GM21576 (cell line): ENCODE measurements around the gene GATD1.

Source experiments
- ATAC-seq: cut with Tn5 transposase; IDR thresholded peaks from one replicate; pipeline ENCODE4 v1.9.1; 2021; ENCODE audit warnings: mild to moderate bottlenecking, moderate library complexity; ENCODE audit not compliant: unreplicated experiment

GATD1 gene

DNA sequence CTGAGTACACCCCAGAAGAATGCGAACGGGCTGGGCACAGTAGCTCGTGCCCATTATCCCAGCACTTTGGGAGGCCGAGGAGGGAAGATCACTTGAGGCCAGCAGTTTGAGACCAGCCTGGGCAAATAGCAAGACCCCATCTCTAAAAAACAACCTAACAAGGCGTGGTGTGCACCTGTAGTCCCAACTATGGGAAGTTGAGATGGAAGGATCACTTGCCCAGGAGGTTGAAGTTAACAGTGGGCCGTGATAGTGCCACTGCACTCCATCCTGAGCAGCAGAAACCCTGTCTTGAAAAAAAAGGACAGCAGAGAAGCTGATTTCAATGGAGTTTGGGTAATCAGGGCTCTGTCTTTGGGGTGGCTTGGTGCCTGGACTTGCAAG, 35.8 kb upstream of the GATD1 start:
- ATAC-seq, result no peak

DNA sequence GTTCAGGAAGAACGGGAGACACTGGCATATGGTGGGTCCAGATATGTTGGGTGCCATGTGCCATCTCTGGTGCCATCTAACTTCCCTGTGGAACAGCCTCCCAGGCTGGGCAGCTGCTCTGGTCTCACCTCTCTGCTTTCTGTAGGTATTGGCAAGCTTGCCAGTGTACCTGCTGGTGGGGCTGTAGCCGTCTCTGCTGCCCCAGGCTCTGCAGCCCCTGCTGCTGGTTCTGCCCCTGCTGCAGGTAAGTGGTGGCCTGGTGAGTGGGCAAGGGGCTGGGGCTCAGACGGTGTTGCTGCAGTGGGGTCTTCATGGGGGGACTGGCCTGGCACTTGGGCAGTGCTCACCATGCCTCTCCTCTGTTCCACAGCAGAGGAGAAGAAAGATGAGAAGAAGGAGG, 35.1 kb upstream of the GATD1 start:
- ATAC-seq, result no peak

DNA sequence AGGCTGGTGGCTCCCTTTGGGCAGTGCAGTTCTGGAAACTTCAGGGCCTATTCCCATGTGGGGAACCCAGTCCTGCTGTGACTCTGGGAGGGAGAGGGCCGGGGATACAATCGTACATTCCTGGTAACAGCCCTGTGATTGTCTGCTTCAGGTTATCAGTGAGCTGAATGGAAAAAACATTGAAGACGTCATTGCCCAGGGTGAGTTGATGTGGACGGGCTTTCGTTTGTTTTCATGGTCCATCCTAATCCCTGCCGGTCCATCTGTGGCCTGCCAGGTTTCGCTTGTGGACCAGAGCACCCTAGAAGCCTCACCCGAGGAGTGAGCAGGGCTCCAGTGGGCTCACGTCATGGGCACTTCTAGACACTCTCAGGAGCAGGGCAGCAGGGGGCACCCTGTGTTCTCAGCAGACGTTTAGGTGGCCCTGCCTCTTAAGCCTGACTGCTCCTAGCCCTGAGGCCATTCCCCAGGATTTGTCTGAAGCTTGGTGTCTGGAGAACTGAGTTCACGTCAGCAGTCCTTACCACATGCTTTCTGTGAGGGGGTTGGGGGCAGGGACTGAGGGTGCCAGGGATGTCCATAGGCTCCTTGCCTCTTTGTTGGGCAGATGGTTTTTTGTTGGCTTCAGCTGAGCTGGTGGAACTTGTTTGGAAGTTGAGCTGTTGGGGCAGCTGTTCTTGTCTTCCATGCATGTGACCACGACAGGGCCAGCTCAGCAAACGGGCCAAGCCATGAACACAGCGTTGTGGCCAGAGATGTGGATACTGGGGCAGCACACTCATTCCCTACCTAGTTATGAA, 34.4 kb upstream of the GATD1 start:
- ATAC-seq, result no peak

DNA sequence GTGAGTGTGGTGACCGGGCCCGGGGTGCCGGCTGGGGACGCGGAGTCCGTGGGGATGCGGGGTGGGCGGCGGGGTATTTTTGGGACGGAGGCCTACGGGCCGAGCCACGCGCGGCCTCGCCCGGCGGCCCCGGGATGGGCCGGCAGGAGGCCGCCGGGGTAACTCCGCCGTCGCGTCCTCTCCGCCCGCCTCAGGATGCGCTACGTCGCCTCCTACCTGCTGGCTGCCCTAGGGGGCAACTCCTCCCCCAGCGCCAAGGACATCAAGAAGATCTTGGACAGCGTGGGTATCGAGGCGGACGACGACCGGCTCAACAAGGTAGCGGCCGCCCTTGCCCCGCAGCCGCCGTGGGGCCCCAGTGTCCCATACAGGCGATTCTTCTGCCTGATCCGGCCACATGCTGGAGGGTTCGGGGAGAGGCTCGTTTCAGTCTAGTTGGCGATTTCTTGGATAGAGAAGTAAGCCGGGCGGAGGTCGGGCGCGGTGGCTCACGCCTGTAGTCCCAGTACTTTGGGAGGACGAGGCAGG, 32.8 kb upstream of the GATD1 start:
- no peak for ATAC-seq

DNA sequence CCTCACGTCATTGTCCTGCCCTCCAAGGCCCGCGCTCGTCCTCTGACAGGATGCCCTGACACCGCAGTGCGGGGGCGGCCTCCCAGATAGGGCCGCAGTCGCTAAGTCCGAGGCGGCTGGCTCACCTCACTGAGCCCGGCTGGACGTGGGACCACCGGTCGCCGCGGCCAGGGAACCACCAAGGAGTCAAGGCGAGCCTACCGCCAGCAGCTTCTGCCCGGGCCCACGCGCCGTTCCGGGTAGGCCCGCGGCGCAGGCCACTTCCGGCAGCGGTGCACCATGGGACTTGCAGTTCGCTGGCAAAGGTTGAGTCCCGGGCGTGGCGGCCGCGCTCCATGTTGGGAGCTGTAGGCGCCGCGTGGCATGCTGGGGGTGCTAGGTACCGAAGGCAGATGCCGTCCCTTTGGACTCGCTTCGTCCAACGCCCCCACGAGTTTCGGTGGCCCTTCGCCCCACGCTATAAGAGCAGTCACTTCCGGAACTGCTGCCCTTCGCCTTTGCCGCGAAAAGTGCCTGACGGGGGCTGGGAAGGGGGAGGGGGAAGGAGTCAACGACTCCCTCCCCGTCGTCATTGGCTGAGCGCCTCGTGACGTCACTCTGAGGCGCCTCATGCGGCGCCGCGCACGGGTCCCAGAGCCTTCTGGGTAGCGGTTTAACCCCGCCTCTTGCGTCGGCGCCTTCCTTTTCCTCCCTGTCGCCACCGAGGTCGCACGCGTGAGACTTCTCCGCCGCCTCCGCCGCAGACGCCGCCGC, 32.2 kb upstream of the GATD1 start, which contains the start of gene RPLP2:
Gene RPLP2 (plus strand): TSS at position 681 of the 753 bp plus-strand sequence. CDS start 268 bp downstream, outside the sequence.
- ATAC-seq, result peak; percentile 70

DNA sequence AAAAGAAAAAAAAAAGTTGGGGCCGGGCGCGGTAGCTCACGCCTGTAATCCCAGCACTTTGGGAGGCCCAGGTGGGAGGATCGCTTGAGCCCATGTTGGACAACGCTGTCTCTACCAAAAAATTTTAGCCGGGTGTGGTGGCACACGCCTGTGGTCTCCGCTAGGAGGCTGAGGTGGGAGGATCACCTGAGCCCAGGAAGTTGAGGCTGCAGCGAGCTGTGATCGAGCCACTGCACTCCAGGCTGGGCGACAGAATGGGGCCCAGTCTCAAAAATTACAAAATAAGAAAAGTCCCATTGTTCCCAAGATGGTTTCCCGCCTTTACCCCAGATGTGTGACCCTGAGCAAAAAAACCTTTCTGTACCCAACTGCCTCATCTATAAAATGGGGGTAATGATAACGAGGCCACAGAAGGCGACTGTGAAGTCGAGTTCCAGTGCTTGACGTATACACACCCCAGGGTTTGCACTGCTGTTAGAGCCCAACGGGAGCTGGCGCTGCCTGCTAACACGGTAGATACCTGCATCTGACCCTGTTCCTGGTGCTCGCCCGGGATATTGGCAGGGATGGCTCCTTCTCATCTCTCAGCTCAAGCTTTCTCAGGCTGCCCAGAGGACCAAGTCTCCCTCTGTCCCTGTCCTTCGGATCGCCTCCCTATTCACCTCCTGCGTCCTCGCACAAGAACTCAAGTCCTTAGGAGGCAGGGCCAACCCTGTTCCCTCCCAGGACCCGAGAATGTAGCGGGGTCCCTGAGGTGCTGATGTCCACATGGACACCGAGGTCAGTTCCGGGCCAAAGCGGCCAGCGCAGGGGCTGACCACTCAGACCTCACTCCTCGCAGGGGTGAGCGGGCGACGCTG, 31.4 kb upstream of the GATD1 start:
- no peak for ATAC-seq

DNA sequence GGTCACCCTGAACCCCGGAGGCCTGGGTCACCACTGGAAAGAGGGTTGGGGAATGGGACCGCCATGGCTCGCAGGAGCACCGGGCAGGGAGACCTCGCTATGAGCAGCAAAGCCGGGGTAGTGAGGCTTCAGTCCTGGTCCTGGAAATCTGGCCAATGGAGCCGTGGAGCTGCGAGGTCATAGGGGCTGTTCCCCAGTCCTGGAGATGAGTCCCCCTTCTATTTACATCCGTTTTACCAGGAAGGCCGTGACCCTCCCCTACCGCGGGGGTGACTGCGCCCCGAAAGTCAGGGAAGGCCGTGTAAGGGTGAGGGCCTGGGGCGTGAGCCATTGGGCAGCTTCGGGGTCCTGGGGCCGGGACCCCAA, 27.3 kb upstream of the GATD1 start:
- ATAC-seq, result no peak

DNA sequence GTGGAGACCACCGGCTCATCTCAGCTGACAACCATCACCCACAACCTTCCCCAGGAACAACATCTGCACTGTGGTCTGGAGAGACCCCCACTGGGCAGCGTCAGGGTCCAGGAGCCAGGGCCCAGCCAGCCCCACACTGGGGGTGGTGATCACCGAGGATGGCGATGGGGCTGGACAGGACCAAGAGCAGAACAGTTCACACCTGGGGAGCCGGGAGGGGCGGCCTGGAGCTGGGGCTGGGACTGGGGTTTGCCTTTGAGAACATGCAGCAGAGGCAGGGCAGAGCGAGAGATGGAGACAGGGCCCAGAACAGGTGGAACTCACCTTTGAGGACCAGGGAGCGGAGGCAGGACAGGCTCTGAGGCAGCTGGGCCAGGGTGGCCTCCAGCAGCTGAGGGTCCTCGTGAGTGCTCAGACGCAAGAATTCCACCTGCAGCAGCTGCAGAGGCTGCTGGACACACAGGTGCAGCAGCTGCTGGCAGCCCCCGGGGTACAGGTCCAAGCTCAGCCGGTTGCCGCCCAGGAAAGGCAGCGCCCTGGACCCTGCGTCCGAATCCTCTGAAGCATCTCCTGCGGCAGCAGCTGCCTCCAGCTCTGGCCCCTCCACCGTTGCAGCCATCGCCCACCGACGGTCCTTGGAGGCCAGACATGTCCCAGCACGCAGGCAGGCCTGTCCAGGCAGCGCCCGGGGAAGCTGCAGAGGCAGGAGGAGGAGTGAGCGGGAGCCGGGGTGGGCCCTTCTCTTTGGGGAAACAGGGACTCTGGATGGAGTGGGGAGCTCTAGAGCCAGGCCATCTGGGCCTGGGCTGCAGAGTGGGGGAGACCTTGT, 26.7 kb upstream of the GATD1 start:
- no peak for ATAC-seq

DNA sequence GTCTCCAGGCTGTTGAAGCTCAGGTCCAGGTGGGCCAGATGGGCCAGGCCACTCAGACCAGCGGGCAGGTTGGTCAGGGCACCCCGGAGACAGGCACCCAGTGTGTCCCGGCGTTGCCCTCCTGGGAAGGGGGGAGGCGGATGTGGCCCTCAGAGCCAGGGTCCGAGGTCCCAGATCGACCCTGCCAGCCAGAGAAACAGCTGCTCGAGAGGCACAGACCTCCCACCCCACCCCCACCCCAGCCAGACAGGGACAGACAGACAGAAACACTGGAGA, 26.1 kb upstream of the GATD1 start:
- no peak for ATAC-seq

DNA sequence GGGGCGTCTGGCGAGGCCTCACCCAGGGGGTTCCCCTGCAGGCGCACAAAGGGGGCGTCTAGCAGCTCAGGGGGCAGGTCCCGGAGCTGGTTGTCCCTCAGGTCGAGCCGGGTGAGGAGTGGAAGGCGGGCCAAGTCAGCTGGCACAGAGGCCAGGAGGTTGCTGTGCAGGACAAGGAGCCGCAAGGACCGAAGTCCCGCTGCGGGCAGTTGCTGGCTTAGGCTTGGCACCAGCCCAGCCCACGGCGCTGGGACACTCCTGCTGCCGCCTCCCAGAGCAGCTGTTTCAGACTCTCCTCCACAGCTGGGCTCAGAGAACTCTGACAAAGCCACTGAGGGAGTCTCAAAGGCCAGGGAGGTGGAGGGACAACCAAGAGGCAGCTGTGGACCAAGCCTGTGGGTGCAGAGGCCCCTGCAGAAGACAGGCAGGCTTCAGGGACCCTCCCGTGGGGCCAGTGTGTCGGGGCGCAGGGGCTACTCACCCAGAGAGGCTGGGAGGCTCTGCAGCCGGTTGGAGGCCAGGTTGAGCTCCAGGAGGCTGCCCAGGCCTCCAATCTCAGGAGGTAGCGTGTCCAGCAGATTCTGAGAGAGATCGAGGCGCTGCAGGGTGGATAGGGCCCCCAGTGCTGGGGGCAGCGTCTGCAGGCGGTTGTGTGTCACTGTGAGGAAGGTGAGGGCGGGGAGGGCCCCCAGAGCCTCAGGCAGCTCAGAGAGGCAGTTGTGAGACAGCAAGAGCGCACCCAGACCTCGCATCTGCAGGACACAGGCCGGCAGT, 25.6 kb upstream of the GATD1 start:
- ATAC-seq, result no peak

DNA sequence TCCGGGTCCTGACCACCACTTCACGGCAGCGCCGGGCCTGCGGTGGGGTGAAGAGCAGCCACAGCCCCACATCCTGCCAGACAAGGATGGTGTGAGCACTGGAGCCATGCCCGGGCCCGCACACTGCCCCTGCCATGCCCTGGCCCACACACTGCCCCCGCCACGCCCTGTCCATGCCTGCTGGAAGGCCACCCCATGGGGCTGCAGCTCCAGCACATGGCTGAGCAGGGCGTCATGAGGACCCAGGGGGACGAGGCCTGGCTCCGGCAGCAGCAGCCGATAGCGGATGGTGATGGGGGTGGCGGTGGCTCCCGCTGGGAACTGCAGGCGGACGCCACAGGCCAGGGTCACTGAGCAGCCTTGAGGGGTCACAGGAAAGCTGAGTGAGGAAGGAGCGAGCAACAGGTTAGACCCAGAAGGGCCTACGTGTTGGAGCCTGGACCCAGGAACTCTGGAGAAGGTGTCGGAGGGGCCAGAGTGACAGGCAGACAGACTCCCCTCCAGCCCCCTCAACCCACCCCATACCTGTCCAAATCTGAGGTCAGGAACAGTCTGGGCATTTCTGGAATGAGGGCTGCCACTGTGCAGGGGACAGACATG, 24.8 kb upstream of the GATD1 start:
- ATAC-seq, result no peak

DNA sequence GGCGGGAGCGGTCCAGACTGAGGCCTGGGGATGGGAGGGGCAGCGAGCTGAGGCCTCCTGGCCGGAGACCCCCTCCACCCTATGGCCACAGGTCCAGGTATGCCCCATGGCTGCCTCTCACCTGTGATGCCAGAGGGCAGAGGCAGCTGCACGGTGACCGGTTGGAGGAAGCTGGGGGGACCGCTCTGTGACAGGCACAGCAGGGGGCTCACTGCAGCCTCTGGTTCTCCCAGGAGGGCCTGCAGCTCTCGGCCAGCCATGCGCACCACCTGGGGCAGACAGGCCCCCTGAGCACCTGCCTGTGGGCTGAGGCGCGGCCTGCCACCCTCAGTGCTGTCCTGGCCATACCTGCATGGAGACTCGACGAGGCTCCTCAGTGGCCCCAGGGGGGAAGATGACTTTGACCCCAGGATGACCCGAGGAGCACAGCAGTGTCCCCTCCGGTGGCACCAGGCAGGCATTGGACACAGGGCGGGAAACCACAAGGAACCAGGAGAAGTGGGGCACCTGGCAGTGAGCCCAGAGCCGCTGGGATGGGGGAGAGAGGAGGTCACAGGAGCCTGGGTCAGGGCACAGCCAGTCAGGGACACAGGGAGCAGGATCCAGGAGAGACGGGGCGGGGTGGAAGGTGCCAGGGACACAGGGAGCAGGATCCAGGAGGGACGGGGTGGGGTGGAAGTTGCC, 24.0 kb upstream of the GATD1 start:
- no peak for ATAC-seq

DNA sequence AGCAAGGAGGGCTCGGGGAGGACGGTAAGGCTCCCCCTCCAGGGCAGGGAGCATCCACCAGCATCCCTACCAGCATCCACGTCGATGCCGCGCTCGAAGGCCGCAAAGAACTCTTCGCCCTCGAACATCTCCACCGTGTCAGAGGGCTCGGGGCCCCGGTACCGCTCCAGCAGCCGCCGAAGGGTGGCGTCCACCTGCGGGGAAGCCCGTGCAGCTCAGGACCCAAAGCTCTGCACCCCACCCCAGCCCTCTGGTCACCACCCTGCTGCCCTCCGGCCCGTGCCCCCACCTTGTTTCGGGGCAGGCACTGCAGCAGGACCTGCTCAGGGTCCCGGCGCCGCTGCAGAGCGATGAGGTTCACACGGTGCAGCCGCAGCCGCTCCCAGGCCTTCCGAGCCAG, 23.2 kb upstream of the GATD1 start:
- no peak for ATAC-seq

DNA sequence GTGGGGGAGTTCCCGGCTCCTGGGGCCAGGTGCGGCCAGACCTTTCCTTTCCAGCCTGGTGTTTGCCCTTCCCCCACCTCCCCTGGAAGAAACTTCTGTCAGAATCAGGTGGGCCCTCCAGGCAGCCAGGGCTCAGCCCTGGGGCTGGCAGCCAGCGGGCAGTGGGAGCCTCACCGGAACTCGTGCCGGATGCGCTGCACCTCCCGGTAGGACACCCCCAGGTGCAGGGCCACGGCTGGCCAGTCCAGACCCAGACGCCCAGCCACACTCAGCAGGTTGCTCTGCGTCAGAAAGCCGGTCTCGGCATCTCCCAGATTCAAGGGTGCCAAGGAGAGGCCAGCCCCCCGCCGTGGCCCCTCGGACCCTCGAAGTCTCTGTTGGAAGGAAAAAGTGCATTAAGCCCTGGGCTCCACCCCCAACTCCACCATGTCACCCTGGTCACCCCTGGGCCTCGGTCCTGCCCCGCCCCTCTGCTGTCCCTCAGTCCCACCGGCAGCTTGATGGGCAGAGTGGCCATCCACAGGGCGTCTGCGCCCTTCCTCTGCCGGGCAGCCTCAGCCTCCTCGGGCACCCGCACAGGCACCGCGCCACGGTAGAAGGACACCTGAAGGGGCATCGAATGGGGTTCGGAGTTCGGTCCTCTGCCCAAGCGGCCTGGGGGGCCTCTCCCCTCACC, 22.5 kb upstream of the GATD1 start:
- ATAC-seq, result no peak

DNA sequence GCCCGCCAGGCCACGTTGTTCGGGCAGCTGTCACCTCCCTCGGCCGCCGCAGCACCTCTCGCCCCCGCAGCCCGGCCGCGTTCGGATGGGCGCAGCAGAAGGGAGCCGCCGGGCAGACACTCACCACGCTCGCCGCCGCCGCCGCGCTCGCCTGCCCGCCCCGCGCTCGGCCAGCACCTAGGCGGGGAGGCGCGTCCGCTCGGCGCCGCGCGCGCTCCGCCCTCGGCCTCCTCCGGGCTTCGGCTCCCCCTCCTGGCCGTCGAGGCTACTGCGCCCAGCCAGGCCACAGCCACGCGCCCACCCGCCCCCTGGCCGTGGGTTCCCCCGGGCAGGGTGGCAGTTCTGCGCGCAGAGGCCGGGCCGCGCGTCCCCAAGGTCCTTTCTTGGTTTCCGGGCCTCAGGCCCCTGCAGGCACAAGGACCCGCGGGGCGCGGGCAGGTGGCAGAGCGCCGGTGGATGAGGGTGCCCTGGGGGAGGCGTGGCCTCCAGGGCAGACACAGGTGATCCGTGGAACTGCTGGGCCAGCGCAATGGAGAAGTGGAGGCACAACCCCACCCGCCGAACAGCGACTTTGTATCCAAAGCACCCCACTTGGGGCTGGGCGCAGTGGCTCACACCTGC, 20.9 kb upstream of the GATD1 start, which contains the start of gene SLC25A22:
Gene SLC25A22 (minus strand): TSS at position 189 of the 621 bp plus-strand sequence. CDS start 3,275 bp downstream, outside the sequence.
- peak; percentile 50 for ATAC-seq

DNA sequence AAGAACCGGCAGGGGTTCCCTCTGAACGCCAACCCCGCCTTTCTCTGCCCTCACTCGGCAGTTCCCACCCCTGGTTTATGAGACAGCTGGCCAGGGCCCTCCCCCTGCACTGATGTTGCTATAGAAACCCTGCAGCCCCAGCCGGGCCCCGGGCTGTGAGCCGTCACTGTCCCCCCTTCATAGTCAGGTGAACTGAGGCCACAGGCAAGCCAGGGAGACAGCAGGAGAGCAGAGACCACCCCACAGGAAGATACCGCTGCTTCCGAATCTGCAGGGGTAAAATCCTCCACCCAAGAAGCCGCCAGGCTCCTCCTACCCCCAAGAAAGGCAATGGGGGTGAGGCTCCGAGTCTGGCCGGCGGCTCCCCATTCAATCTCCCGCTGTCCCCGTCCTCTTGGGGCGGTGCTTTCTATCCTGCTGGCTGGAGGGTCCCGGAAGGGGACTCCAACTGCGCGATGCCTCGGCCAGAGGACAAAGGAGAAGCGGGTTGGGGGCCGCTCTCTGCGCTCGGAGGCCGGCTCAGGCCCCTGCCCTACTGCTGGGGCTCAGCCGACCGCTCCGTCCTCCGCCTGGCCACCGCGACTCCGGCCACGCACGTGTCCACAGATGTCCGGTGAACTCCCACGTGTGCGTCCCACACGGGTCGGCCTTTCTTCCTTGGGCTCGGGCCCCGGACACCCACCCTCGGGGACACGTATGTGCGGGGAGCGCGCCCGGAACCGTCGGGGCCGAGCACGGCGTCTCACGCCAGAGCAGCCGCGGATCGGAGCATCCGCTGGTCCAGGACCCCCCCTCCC, 20.2 kb upstream of the GATD1 start:
- peak; percentile 50 for ATAC-seq
